ENCODE measurements around the gene GID8.

The GID8 gene

DNA sequence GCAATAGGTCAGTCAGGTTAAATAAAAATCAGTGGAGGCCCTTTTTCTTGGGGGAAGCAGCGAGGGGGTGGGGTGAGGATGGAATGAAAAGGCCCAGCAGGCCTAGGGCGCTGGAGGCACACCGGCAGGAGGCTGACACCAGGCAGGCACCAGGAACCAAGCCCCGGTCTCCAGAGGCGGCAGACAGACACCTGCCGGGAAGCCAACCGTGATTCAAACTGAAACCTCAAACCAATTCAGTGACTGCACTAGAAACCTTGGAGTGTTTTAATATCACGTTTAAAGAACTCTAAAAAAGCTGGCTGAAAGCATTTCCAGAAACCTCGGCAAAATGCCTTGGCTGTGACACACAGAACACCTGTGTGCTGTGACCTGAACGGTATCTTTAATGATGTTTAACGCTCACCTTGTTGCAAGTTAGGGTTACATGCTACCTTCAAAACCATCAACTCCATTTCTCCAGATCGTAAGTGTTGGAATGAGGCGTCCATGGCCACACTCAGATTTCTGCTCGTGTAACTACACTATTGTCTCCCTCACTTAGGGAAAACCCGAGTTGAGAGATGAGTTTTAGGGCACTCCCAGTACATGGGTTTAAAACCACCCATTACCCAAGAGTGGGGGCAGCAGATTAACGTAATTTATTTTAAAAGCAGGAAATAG, 38.8 kb upstream of the GID8 start:
- ATAC-seq, result no peak
- H3K27ac Mint-ChIP-seq, result no peak overlapping the region

DNA sequence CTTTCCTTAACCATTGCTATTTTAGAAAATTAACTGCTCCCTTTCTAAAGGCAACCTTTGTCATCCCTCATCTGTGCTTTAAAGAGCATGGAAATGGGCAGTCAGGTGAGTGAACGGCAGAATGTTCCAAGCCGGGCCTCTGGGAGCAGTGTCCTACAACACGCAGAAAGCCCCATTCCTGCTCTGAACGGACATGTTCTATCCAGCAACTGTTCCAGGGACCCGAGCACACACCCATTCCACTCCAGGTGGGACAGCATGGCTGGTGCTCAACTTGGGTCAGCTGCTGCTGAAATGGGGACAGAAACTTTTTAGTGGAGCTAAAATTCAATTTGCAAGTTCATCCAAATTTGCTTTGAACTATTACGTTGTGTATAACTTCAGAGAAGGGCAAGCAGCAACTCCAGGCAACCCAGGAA, 38.3 kb upstream of the GID8 start:
- H3K4me3 Mint-ChIP-seq, result no peak overlapping the region
- H3K27me3 Mint-ChIP-seq, result no peaks in the 10 kb centered on the region
- H3K4me1 Mint-ChIP-seq, result peaks cover 41% of the 10 kb centered on the region
- DNase-seq (no peak), ATAC-seq (no peak)
- peaks cover 33% of the 10 kb centered on the region for H3K36me3 Mint-ChIP-seq (ENCODE audit: low read depth)
- no peaks in the 10 kb centered on the region for H3K9me3 Mint-ChIP-seq
- no peak overlapping the region for H3K27ac Mint-ChIP-seq

More for the DNA sequence above, 38.8 kb upstream of the GID8 start:
- Mint-ChIP-seq H3K4me1 (peaks cover 38% of the 10 kb centered on the region), H3K4me3 (peak overlapping the region; percentile 59), H3K36me3 (ENCODE audit: low read depth) (peaks cover 34% of the 10 kb centered on the region), H3K9me3 (no peaks in the 10 kb centered on the region), H3K27me3 (no peaks in the 10 kb centered on the region)
- no peak for DNase-seq

DNA sequence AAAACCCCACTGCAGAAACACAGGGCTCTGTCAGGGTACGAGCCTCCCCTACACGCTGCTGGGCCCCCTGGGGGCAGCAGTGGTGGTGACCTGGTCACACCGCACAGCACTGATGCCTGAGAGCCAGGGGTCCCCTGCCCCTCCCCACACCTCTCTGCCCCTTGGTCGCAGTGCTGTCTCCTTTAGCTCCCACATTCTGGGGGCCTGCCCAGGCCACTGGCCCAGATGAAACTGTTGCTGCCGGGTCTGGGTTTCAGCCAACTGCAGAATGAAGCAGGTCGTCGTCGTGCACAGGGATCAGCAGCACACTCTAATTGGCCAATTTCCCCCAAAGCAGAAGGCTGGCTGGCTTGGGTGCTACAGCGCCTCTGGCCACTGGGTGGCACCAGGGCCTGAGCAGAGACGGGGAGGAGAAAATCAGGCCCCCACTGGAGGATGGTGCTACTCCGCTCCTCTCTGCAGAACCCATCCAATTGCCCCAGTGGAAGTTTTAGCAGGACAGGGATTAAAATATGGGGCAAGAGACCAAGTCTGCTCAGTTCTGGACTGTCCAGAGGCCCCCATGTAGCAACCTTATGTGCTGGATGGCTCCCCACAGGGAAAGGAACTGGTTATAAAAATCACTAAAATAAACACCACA, 37.8 kb upstream of the GID8 start:
- peak overlapping the region; percentile 49 for H3K27ac Mint-ChIP-seq
- peaks cover 41% of the 10 kb centered on the region for H3K4me1 Mint-ChIP-seq
- ATAC-seq (peak; percentile 90), DNase-seq (peak; percentile 75)
- peak overlapping the region; percentile 30 for H3K4me3 Mint-ChIP-seq
- no peaks in the 10 kb centered on the region for H3K9me3 Mint-ChIP-seq
- H3K27me3 Mint-ChIP-seq, result no peaks in the 10 kb centered on the region
- H3K36me3 Mint-ChIP-seq (ENCODE audit: low read depth), result peaks cover 34% of the 10 kb centered on the region

DNA sequence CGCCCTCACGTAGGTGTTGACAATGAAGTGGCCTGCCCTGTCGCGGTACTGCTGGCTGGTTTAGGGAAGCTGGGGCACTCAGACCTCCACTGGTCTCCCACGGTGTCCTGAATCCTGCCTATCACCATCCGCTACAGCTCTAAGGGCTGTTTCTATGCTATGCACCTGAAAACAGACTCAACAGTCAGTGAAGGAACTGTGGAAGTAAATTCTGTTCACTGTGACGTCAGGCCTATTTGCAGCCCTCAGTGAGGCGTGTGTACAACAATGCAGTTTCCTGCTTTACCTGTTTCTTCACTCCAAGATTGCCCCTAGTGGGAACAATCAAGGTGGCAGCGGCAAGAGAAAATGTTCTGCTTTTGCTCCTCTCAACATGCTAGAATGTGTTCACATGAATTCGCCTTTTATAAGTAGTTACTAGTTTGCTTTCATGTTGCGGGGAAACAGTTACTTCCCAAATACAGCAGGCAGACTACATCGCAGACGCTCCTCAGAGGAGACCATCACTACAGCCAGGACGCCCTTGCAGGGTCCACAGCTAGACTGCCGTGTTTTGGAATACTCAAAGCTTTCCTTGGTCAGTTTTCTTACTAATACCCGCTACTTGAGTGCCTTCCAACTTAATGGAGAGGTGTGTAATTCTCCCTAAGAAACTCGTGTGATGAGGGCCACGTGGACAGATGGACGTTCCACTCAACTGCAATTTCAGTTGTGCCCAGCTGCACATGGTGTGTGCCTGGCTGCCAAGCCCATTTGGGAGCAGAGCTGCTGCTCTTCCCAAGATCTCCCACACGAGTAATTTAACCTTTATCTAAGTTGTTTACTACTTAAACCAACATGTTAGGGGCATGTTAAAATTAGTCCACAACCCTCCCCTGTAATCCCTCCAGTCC, 37.0 kb upstream of the GID8 start:
- no peak for DNase-seq
- peak; percentile 6 for ATAC-seq
- Mint-ChIP-seq H3K9me3 (no peaks in the 10 kb centered on the region), H3K36me3 (ENCODE audit: low read depth) (peaks cover 37% of the 10 kb centered on the region), H3K4me3 (no peak overlapping the region), H3K4me1 (peaks cover 41% of the 10 kb centered on the region), H3K27me3 (no peaks in the 10 kb centered on the region), H3K27ac (no peak overlapping the region)

DNA sequence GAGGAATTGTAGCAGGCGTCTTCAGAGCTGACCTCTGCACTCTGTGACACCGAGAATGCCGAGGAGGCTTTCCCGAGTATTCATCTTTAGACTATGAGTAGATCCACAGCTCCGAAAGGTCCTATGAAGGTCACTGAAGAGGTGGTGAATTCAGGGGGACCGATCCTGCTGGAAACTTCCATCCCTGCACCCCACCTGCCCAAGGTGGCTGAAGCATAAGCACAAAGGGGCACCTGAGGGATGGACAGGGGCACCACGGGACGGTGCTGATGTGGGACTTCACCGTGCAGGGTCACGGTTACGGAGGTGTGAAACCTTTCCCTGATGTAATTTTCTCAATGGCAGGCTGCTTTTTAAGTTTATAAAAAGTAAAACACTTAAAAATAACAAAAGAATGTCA, 36.1 kb upstream of the GID8 start:
- DNase-seq (no peak), ATAC-seq (no peak)
- Mint-ChIP-seq H3K36me3 (ENCODE audit: low read depth) (peaks cover 43% of the 10 kb centered on the region), H3K4me3 (no peak overlapping the region), H3K27ac (no peak overlapping the region), H3K9me3 (no peaks in the 10 kb centered on the region), H3K27me3 (no peaks in the 10 kb centered on the region), H3K4me1 (peaks cover 41% of the 10 kb centered on the region)

DNA sequence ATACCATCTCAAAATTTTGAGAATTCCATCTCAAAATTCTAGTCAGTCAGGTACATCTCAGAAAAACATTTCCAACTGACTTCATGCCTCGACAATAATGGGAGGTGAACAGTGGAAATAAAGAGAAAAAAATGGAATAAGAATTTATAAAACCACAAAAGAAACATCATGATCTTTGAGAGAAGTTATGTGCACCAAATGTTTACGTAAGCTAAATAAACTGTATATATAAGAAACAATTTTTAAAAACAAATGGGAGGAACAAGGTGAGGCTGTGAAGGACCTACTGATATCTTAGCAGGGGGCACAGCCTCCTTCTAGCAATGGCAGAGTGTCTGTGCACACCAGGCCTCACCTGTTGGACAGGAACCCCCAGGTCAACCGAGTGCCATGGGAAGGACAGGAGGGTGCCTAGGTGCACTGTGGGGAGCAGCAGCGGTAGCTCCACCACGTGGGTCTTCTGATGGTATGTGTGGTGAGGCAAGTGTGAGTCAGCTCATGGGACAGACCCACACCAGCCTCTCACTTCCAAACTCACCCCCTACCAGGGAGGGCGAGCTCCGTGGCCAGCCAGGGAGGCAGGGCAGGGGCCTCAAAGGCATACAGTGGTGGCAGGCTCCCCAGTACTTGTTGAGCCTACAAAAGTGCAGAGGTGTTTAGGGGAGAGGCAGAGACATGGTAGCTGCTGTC, 34.9 kb upstream of the GID8 start:
- peaks cover 46% of the 10 kb centered on the region for H3K4me1 Mint-ChIP-seq
- peak; percentile 52 for ATAC-seq
- no peaks in the 10 kb centered on the region for H3K27me3 Mint-ChIP-seq
- no peak overlapping the region for H3K4me3 Mint-ChIP-seq
- H3K9me3 Mint-ChIP-seq, result no peaks in the 10 kb centered on the region
- no peak overlapping the region for H3K27ac Mint-ChIP-seq
- DNase-seq, result no peak
- H3K36me3 Mint-ChIP-seq (ENCODE audit: low read depth), result peaks cover 51% of the 10 kb centered on the region

DNA sequence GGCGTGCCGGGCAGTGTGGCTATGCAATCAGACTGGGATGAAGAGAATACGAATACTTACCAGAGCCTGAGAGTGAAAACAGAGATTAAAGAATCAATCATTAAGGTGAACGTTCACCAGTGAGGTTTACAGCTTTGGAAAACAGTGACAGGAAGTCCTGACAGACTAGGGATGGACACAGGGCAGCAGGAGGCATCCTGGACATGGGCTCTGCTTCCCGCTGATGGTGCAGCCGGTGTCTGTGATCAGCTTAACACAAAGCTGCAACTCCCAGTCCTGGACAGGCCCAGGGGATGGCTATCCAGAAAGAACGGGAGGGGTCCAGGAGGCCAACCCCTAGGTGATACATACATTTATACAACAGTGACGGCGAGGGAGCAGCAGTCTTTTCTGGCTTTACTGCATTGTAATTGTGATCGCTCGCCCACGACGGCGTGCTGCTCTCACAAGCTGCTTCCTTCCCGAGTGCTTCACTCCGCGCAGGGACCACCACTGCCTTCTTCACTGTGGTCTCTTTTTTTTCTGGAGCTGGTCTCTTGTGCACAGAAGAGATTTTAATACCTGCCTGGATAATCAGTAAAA, 32.3 kb upstream of the GID8 start:
- H3K36me3 Mint-ChIP-seq (ENCODE audit: low read depth), result peaks cover 63% of the 10 kb centered on the region

DNA sequence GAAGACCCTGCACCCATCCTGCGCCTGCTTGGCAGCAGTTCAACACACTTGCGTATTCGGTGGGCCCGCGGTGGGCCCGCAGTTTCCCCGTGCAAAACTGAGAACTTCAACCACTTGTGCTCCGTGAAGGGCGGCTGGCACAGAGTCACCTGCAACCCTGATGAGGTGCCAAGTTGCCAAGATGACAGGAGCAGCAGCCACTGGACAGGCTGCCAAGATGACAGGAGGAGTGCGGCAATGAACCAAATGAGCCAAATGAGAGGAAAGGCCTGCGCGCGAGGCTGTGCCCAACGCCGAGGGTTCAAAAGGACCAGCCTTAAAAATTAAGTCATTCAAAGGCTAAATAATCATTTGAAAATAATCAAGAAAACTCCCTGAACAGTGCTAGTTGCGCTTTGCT, 31.7 kb upstream of the GID8 start:
- Mint-ChIP-seq H3K27ac (no peak overlapping the region), H3K27me3 (no peaks in the 10 kb centered on the region), H3K4me1 (peaks cover 24% of the 10 kb centered on the region), H3K4me3 (no peak overlapping the region), H3K9me3 (no peaks in the 10 kb centered on the region), H3K36me3 (ENCODE audit: low read depth) (peaks cover 66% of the 10 kb centered on the region)
- ATAC-seq, result no peak
- DNase-seq, result no peak

More for the DNA sequence above, 32.3 kb upstream of the GID8 start:
- H3K4me3 Mint-ChIP-seq, result no peak overlapping the region
- no peak for ATAC-seq
- no peak for DNase-seq
- no peaks in the 10 kb centered on the region for H3K27me3 Mint-ChIP-seq
- H3K27ac Mint-ChIP-seq, result no peak overlapping the region
- no peaks in the 10 kb centered on the region for H3K9me3 Mint-ChIP-seq
- peaks cover 28% of the 10 kb centered on the region for H3K4me1 Mint-ChIP-seq

DNA sequence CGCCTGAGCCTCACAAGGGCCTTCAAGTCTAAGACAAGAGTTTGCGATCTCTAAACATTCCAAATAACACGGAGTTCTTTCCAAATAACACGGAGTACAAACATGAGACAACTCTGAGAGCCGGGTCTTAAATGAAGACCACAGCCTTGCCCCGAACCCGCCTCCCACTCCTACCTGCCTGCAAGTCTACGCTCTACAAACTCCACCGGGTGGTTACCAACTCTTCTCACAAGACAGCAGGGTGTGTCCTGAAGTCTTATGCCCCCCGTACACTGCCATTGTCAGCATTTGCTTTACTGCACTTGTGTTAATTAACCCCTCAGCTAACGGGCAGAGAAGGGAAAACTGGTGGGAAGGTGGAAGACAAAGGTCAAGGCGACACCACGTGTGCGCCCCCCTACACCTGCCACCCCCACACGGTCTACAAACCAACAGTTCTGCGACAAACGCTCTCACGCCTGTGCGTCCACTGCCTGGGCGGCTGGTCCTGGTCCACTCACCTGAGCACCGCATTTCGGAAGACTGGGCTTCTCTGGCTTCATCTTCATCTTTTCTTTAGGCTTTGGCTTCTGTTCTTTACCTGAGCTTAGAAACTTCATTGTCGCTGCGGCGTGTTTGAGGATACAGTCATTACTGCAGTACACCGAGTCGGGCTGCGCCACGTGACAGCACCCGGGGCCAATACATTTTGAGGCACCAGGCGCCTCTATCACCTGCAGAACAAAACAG, 31.1 kb upstream of the GID8 start:
- H3K27me3 Mint-ChIP-seq, result no peaks in the 10 kb centered on the region
- DNase-seq (no peak), ATAC-seq (no peak)
- H3K27ac Mint-ChIP-seq, result no peak overlapping the region
- no peak overlapping the region for H3K4me3 Mint-ChIP-seq
- H3K36me3 Mint-ChIP-seq (ENCODE audit: low read depth), result peaks cover 70% of the 10 kb centered on the region
- peaks cover 24% of the 10 kb centered on the region for H3K4me1 Mint-ChIP-seq
- H3K9me3 Mint-ChIP-seq, result no peaks in the 10 kb centered on the region

DNA sequence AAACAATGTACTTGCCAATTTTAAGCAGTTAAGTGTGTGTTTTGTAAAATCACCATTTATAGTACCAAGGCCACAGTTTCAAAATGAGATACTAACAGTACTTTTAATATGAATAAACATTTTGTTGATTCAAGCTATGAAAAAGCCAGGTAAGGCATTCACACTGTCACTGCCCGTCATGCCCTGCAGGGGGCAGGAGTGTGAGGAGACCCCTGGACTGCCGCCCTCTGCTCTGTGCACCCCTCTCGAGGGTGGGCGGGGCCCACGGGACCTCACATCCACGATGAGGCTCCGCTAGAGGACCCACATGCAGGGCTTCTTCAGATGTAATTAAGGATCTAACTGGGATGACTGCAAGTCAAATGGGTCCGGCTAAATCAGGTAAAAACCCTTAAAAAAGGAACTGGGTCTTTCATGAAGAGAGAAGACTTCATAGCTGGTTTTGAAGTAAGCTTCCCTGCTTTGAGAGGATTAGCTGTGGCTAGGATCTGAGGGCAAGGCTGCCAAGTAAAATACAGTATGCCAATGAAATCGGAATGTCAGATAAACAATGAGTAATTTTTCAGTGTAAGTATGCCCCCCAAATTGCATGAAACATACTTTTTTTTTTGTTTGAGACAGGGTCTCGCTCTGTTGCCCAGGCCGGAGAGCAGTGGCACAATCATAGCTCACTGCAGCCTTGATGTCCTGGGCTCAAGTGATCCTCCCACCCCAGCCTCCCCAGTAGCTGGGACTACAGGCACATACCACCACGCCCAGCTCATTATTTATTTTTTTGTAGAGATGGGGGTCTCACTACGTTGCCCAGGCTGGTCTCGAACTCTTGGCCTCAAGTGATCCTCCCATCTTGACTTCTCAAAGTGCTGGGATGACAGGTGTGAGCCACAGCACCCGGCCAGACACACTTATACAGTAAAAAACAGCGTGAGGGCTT, 30.3 kb upstream of the GID8 start:
- H3K27me3 Mint-ChIP-seq, result no peaks in the 10 kb centered on the region
- H3K27ac Mint-ChIP-seq, result peak overlapping the region; percentile 34
- peaks cover 24% of the 10 kb centered on the region for H3K4me1 Mint-ChIP-seq
- H3K9me3 Mint-ChIP-seq, result no peaks in the 10 kb centered on the region
- peaks cover 65% of the 10 kb centered on the region for H3K36me3 Mint-ChIP-seq (ENCODE audit: low read depth)
- DNase-seq, result peak; percentile 48
- H3K4me3 Mint-ChIP-seq, result no peak overlapping the region
- peak; percentile 57 for ATAC-seq

DNA sequence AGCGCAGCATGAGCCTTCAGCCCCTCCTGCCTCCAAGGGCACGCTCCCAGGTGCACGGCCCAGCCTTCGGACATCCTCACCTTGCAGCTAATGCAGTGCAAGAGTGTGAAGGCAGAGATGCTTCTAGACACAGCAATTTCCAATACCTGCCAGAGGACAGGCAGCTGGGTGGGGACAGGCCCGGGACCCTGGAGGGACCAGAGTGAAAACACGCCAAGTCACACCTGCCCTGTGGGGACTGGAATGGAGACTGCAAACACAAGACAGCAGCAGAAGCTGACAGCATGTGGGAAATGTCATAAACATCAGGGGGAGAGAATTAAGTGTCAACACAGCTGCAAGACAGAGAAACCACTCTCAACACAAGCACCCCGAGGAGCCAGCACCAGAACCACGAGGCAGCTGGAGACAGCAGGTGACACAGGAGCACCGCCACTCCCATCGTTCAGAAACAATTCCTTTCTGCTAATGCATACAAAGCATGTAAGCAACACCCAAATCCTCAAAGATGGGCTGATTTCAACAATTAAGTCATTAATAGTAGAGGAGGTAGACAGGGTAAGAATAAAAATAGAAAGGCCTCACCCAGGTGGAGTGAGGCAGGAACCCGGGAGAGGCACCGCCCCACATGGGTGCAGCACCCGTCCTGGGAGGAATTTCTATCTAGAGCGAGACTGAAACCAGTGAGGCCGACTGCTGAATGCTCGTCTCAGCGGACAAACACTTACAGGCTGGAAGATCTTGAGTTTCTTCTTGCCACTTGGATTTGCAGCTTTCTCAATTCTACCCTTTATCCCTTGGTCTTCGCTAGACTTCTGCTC, 28.8 kb upstream of the GID8 start:
- Mint-ChIP-seq H3K4me3 (no peak overlapping the region), H3K27ac (no peak overlapping the region), H3K27me3 (no peaks in the 10 kb centered on the region), H3K36me3 (ENCODE audit: low read depth) (peaks cover 64% of the 10 kb centered on the region), H3K9me3 (no peaks in the 10 kb centered on the region), H3K4me1 (peaks cover 15% of the 10 kb centered on the region)
- ATAC-seq, result no peak
- DNase-seq, result no peak

DNA sequence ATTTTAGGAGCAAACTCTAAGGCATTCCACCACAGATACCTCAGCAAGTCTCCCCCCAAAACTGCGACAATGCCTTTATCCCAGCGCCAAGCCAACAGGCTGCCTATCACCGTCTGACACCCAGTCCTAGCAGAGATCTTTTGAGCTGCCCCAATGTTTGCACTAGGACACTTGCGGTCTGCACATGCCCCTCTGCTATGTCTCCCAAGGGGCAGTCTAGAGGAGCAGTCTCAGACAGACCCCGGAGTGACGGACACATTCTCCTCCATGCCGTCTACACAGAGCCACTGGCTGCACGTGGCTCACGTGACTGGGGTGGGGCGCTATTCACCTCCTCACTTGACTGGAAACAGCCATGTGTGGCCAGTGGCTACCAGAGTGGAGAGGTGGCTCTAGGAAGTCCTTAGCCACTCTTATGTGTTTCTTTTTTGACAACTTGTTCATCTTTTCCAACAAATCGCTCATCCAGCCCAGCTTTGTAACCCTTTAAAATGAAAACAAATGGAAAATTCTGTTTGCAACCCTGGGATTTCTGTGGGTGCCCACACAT, 27.7 kb upstream of the GID8 start:
- peaks cover 22% of the 10 kb centered on the region for H3K4me1 Mint-ChIP-seq
- H3K36me3 Mint-ChIP-seq (ENCODE audit: low read depth), result peaks cover 55% of the 10 kb centered on the region
- H3K27me3 Mint-ChIP-seq, result no peaks in the 10 kb centered on the region
- H3K27ac Mint-ChIP-seq, result no peak overlapping the region
- H3K4me3 Mint-ChIP-seq, result no peak overlapping the region
- H3K9me3 Mint-ChIP-seq, result no peaks in the 10 kb centered on the region
- no peak for ATAC-seq
- DNase-seq, result no peak

All from activated naive CD8-positive, alpha-beta T cell treated with anti-CD3 and anti-CD28 coated beads, Interleukin-2, amount 50 U/mL, for 24 hours (primary cell).